HG02885 (cell line): Measurements from ENCODE around the gene ABCC3.

Experiments
- ATAC-seq: cut with Tn5 transposase; IDR thresholded peaks from one replicate; pipeline ENCODE4 v1.9.1; 2021; ENCODE audit warnings: mild to moderate bottlenecking; ENCODE audit not compliant: unreplicated experiment, poor library complexity

ABCC3 gene

DNA sequence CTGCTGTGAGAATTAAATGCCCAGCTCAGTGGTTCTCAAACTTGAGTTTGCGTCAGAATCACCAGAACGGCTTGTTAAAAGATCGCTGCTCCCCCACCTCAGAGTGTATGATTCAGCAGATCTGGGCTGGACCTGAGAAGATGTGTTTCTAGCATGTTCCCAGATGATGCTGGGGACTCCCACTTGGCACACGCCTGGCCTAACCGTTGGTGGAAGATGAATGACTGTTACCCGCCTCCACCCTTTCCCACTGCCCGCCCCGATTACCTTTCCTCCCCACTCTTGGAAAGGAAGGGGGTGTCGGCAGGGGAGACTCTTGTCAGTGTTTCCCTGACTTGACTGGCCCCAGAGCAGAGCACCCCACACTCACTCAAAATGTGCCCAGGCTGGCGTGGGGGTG is 29.3 kb upstream of the ABCC3 start:
- no peak for ATAC-seq

DNA sequence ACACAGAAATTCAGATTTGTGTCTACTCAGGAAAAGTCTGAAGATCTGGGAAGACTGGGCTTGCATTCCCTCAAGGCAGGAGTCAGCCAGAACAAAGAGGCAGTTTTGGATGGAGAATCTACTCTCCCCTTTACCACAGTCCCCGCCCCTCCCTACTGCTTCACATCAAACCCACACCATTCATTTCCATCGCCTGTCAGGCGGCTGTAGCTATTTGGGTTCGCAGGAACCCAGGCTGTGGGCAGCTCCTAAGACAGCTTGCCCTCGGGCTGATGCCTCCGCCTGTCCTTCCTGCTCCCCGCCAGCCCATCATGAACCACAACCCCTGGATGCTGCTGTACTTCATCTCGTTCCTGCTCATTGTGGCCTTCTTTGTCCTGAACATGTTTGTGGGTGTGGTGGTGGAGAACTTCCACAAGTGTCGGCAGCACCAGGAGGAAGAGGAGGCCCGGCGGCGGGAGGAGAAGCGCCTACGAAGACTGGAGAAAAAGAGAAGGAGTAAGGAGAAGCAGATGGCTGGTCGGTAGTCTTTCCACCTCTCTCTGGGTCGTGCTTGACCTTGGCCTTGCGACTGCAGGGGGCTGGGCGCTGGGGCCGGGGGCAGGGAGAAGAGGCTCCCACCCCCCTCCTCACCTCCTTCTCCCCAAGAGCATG is 27.0 kb upstream of the ABCC3 start:
- no peak for ATAC-seq

DNA sequence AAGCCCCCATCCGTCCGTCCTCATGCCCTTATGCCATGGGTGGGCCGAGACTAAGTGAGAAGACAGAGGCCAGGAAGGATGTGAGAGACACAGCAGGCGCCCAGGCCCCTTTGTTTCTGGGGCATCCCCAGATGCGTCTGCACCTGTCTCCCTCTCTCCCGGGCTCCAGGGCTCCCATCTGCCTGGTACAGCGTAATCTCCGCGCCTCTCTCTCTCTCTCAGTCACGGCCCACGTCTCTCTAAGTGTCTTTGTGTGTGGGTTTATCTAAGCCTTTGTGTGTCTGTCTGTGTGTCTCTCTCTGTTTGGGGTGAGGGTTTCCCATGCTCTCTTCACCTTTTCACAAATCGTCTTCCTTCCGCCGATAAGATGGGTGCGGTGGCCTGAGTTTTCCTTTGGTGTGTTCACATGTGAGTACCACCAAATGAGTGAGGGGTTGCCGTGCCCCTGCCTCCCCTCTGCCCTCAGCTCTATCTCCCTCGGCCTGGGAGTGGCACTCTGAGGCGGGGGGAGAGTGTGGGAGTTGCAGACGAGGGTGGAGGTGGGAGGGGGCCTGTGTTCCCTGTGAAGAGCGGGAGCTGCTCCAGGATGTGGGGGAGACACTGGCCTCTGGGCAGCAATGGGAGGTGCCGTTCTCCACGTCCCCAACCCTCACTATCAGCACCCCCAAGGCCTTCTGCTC is 25.8 kb upstream of the ABCC3 start:
- ATAC-seq, result no peak

DNA sequence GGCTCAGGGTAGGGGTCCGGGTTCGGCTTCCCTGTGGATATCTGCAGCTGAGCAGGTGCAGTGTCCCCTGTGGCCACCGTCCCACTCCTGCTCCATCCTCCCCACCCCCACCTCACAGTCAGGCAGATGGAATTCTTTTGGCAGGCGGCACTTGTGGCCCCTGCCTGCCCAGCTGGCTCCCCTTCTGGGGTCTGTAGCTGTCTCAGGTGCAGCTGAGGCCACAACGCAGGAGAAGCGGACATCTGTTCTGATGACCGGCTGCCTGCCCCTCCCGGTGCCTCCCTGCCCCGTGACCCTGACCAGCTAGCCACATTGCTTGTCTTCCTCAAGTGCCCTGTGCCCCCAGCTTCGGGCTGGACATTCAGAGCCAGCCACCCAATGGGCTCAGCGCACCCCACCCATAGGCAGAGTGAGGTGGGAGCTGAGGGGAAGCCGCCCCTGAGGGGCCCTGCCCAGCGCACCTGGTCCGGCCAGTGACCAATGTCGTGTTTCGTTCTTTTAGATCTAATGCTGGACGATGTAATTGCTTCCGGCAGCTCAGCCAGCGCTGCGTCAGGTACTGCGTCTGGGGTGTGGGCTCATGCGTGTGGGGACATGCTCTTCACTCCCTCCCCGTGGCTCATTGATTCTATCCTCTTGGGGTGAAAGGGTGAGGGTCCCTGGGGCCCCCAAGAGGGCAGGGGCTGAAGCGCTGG is 25.2 kb upstream of the ABCC3 start:
- no peak for ATAC-seq

DNA sequence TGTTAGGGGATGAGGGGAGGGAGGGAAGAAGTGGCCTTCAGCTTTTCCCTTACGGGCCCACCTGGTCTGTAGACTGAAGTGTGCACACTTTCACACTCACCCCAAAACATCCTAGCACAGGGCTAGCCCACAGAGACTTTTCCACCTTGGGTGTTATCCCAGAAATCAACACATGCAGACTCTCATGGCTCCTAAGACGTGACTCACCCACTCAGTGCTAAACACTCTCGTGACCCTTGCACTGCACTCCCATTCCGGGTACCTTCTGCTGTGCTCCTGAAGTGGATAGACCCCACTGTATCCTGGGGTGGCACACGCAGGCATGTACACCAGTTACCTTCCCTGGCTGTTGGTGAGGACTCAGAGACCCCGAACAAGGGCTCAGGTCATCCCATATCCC is 23.0 kb upstream of the ABCC3 start:
- ATAC-seq, result no peak

DNA sequence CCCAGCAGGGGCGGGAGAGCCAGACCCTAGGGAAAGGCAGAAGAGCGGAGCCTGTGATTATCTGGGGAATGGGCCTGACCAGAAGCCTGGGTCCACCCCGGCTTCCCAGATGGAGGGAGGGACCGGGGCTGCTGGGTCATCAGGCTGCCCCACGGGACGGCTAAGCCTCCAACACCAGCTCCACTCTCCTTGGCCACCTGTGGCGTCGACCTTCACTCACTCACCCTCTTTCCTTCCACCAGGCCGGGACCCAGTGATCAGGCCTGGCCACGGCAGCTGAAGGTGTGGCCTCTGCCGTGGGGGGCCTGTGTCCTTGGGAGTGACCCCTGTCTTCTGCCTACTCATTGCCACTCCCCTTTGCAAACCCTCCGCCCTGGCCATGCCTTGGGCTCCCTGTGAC is 22.4 kb upstream of the ABCC3 start:
- ATAC-seq, result no peak

DNA sequence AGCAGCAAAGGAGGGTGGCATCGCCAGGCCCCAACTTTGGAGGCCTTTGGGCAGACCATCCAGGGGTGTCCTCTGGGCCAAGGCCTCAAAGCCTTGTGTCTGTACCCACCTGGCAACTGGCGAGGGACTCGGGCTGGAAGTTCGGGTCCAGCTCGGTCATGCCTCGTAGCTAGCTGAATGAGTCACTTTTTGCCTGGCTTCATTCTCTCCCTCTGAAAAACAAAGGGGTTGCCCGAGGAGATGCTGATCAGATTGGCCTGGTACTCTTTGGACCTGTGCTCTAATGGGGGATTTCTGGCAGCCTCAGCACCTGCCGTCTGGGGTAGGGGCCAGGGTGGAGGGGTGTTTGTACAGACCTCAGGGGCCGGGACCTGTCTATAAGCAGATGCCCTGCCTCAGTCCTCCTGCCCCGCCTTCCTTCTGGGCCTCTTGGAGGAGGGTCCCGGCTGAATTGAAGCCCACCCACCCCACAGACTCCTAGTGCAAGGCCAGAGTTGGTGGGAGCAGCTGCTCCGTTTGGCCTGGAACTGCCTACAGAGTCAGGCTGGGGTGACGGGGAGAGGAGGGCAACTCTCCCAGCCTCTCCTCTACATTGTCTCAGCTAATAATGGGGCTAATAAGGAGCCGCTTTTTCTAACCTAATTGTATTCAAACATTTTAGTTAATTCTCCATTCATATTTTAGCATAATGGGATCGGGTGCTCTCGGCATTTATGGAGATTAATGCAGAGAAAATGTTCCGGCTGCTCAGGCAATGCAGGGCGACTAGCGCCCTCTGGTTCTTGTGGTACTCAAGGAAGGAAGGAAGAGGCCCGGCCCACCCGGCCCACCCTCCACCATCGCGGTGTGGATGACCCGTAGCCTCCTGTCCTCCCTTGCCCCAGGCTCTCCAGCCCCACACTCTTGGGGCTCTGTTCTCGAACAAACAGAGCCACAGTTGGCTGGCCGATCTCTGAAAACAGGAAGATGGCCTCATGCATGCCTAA is 21.4 kb upstream of the ABCC3 start:
- ATAC-seq, result no peak

DNA sequence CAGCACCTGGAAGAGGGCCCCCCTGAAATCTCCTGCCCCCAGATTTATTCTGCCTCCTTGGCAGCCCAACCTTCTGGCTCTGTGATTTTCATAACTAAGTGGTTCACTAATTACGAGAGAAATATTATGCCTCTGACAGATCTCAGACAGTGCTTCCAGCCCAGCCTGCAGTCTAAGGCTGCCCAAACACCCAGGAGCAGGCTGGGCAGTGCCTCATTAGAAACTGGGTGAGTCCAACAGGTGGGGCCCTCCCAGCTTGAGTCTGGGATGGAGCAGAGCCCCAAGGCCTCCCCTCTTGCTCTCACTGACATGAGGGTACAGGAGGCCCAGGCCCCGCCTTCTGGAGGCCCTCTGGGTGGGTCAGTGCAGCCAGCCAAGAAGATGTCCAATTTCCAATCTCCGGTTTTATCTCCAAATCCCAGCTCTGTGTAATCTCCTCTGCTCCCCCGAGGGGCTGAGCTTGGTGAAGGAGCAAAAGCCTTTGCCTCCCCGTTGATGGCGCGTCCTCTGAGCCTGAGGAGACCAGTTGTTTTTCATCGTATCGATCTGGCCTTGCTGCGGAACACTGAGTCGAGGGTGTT is 20.1 kb upstream of the ABCC3 start:
- no peak for ATAC-seq

DNA sequence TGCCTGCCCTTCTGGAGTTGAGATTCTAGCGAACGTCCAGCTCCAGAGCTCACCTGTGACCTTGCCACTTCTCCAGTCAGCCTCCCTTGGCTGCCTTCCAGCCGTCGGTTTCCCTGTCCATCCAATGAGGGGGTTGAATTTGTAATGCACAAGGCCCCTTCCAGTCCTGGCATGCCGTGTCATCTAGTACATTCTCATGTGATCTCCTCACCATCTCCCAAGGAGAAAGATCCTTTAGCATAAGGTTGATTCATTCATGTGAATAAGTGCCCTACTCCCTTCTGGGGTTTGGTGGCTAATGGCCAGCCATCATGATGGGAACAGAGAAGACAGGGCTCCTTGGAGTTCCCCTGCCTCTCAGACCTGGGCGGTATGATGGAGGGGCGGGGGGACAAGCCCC is 18.9 kb upstream of the ABCC3 start:
- no peak for ATAC-seq

DNA sequence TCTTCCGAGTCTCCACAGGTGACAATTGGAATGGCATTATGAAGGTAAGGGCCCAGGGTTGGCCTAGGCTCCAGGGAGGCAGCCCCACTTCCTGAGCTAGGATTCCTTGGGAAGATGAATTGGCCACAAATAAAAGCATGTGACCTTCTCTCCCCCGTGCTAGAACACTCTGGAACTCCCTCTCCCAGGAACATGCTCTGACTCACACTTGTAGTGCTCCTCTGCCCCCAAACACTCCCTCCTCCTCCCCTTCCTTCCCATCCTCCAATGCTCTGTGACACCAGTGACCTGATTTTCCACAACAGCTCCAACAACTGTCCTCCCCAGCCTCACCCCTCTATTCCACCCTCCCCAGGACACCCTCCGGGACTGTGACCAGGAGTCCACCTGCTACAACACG is 16.4 kb upstream of the ABCC3 start:
- ATAC-seq, result no peak

DNA sequence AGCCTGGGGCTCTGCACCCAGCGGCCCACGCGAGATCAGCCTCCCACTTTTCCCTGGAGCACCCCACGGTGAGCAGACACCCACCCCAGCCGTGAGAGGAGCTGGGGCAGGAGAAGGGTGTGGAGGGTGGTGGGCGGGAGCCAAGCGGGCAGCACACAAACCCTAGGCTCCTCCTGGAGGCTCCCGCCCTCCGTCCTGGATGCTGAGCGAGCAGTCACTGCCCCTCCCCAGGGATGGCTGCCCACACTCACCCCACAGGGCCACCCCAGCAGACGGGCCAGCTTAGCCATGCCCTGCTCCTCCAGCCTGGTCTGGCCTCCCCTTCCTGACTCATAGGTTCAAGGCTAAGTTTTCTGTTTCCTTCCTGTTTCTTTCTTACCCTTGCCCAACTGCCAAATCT is 15.7 kb upstream of the ABCC3 start:
- no peak for ATAC-seq

DNA sequence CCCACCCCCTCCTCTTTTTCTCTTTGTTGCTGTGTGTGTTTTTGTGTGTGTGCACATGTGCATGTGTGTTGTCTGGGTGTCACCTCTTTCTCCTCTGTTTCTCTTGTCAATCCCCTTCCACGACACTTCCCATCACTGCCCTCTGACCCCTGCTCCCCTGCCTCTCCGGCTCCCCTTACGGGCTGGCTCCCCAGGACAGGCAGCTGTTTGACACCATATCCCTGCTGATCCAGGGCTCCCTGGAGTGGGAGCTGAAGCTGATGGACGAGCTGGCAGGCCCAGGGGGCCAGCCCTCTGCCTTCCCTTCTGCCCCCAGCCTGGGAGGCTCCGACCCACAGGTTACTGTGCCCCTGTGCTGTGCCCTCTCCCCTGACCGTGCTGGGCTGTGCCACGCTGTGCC is 15.2 kb upstream of the ABCC3 start:
- no peak for ATAC-seq

DNA sequence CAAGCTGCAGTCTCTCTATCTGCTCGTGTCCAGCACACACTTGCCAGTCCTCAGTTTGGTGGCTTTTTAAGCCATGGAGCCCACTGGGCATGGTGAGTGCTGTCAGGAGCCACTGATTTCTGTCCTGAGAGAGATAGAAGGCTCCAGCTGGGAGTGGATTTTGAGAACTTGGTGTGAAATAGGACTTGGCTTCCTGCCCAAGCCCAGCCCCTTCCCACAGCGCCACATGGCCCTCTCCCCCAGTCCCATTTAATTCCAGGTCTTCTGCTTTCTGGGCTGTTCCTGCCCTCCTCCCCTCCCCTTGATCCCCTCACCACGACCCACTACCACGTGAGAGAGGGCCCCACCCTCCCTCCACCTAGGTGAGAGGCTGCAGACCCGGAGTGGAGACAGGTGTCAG is 14.4 kb upstream of the ABCC3 start:
- ATAC-seq, result no peak

DNA sequence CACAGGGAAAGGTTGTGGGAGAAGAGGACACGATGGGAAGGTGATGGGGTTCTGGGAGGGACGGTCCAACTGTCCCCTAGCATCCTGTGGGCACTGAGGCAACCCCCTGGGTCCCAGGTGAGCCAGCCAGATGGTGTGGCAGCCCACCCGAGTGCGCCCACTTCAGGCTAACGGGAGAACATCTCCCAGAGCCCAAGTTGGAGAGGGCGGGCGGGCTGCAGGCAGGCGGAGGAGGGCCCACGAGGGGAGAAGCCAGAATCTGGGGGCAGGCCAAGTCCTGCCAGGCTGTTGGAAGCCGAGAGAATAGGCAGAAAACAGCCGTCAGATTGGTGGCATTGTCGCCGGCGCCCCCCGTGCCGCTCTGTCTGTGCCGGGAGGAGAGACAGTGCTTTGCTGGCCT is 13.8 kb upstream of the ABCC3 start:
- ATAC-seq, result no peak

DNA sequence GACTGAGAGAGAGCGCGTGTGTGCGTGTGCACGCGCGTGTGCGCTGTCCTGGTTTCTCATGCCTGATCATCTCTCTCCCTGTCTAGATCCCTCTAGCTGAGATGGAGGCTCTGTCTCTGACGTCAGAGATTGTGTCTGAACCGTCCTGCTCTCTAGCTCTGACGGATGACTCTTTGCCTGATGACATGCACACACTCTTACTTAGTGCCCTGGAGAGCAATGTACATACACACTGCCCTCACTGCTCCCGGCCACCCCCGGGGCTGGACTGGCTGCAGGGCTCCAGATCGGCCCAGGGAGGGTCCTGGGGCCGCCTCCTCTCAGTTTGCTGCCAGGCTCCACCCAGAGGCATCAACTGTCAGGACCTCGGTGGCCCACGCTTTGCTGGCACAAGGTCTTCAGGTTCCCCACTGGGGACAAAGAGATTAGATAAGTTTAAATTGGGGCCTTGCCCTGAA is 13.1 kb upstream of the ABCC3 start:
- no peak for ATAC-seq

DNA sequence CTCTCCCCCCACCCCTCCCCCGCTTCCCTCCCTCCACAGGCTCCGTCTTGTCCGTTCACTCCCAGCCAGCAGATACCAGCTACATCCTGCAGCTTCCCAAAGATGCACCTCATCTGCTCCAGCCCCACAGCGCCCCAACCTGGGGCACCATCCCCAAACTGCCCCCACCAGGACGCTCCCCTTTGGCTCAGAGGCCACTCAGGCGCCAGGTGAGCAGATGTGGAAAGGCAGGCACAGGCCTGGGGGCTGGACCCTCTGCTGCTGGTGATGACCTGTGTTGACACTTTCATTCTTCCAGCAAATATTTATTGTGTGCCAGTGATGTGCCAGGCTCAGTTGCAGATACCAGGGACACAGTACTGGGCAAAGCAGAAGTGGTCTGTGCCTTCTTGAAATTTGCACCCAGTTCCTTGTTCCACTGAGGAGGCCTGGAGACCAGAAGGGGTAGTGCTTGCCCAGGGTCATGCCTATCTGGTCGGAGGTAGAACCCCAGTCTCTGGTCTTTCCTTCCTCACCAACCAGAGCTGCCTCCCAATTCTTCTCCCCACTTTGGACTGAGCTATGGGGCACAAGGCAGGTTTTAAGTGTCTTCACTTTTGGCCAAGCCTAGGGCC is 10.3 kb upstream of the ABCC3 start:
- no peak for ATAC-seq

DNA sequence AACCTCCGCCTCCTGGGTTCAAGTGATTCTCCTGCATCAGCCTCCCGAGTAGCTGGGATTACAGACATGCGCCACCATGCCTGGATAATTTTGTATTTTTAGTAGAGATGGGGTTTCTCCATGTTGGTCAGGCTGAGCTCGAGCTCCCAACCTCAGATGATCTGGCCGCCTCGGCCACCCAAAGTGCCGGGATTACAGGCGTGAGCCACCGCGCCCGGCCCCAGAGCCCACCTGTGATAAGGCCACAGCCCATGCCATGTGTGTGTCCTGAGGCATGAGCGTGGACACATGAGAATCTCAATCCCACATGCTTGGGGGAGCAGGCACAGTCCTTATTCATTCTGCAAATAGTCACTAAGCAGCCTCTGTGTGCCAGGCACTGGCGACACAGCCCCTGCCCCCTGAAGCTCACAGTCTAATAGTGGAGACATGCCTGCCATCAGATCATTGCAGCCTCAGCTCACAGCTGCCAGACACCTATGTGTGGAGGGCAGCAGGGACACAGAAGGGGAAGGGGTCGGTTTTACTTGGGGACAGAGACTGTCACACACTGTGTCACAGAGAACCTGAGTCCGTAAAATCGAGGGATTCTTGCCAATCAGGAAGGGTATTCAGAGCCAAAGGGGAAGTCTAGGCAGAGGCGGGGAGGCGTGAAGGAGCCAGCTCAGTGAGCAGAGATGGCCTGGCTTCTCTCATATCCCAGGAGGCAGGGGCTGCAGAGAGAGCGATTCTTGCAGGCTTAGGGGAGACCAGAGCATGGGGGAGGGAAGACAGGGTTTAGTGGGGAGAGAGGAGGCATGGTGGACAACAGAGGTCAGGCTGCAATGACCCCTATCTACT is 9.4 kb upstream of the ABCC3 start:
- ATAC-seq, result no peak

DNA sequence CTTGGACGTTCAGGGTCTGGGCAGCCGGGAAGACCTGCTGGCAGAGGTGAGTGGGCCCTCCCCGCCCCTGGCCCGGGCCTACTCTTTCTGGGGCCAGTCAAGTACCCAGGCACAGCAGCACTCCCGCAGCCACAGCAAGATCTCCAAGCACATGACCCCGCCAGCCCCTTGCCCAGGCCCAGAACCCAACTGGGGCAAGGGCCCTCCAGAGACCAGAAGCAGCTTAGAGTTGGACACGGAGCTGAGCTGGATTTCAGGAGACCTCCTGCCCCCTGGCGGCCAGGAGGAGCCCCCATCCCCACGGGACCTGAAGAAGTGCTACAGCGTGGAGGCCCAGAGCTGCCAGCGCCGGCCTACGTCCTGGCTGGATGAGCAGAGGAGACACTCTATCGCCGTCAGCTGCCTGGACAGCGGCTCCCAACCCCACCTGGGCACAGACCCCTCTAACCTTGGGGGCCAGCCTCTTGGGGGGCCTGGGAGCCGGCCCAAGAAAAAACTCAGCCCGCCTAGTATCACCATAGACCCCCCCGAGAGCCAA is 8.6 kb upstream of the ABCC3 start:
- ATAC-seq, result no peak
